ENCODE results near the gene KCNB1. TPM values are rescaled to one million over a fixed set of nuclear protein-coding genes. Genes with fewer than 3 reads are reported as not detected.

KCNB1 gene
- total RNA-seq, result 0.18 and 2.4 TPM in 2 replicates

GRCh38 chr20:49482621-49483017, at the start of gene KCNB1:
Gene KCNB1, minus strand, starts transcription at chr20:49482668. Its CDS starts 188 bp downstream, at chr20:49482480.

Other genes with a start within 250 kb of the KCNB1 start
- gene ZNFX1, start 204.6 kb downstream of the KCNB1 start, total RNA-seq, result 28.2 and 38.1 TPM in 2 replicates
- 18.8 and 20.7 TPM in 2 replicates for gene PTGIS, start 85.5 kb upstream of the KCNB1 start, total RNA-seq
- 17.1 and 32.4 TPM in 2 replicates for gene B4GALT5, start 231.2 kb upstream of the KCNB1 start, total RNA-seq

All from cardiac atrium fibroblast (primary cell).